GM12891 (cell line): Measurements from ENCODE around the gene UPF1.

Experiments used
- POLR2A ChIP-seq: IDR thresholded peaks from 2 replicates; pipeline ENCODE4 v1.6.1; 2011; ENCODE audit warnings: low read depth, low read length, control low read depth
- POLR2AphosphoS5 ChIP-seq: IDR thresholded peaks from 2 replicates; pipeline ENCODE4 v1.6.1; 2011; ENCODE audit warnings: low read depth, low read length, control low read depth
- TAF1 ChIP-seq: IDR thresholded peaks from 2 replicates; pipeline ENCODE4 v1.6.1; 2011; ENCODE audit warnings: low read depth, low read length, control low read depth

DNA sequence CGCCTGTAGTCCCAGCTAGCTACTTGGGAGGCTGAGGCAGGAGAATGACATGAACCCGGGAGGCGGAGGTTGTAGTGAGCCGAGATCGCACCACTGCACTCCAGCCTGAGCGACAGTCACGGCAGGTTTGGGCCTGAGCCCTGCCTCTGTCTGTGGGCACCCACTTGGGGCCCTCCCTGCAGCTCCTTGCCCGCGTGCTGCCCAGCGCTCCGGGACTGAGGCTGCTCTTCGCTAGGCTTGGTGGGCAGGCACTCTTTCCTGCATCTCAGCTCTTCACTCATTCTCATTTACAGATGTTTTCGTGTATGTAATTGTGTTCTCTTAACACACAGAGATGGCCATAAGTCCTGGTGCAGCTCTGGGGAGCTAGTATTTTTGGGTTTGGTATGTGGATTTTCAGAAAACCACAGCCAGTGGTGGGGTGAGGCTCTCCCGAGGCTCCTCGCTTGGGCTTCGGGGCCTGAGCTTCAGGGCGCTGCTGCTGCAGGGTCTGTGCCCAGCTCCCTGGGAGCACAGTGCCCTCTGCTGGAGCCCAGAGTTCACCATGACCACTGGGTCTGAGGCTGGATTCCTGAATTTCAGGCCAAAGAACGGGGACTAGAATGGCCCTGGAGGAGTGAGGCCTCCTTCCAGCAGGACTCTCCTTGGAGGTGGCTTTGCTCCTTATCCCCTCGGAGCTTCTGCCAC, 15.2 kb downstream of the UPF1 start:
- TF ChIP-seq POLR2A (no peak), POLR2AphosphoS5 (no peak), TAF1 (no peak)
